CD4-positive, alpha-beta memory T cell (primary cell): ENCODE data around the gene JPT1. TPM values are rescaled to one million over a fixed set of nuclear protein-coding genes. Genes with fewer than 3 reads are reported as not detected.
A peak's percentile ranks its signal among the peaks of the same experiment; 100 is the strongest.

Experiments
- CTCF ChIA-PET: fragments of 350-600 bp; sonication (Branson Sonifier 250); formaldehyde crosslinking; loops from one replicate; lab custom pipeline; 2021; ENCODE audit warnings: inconsistent platforms; ENCODE audit not compliant: partially characterized antibody; lab: Charles Lee
- POLR2A ChIA-PET: fragments of 350-600 bp; sonication (Branson Sonifier 250); formaldehyde crosslinking; loops from one replicate; lab custom pipeline; 2021; ENCODE audit not compliant: partially characterized antibody; lab: Charles Lee
- DNase-seq, 5 donors: peaks; one replicate each; pipeline versions ENCODE4 v3.0.0 to v3.0.0-alpha.2; 2020 to 2022; ENCODE audit warnings: mixed read lengths in 1 of 5
- H3K27ac ChIP-seq: one replicate; pipeline ENCODE4 v1.7.0; 2013; ENCODE audit warnings: low read depth, low read length
- H3K27me3 ChIP-seq: 2 replicates; pipeline ENCODE4 v1.7.0; 2013; ENCODE audit warnings: mild to moderate bottlenecking, low read length, moderate library complexity; ENCODE audit not compliant: insufficient read depth
- H3K36me3 ChIP-seq: 2 replicates; pipeline ENCODE4 v1.7.0; 2013; ENCODE audit warnings: mild to moderate bottlenecking, low read length, moderate library complexity; ENCODE audit not compliant: insufficient read depth
- H3K4me1 ChIP-seq: 2 replicates; pipeline ENCODE4 v1.7.0; 2013; ENCODE audit warnings: mild to moderate bottlenecking, low read length, moderate library complexity; ENCODE audit not compliant: insufficient read depth
- H3K4me3 ChIP-seq, 2 donors: one replicate each; pipeline ENCODE4 v1.7.0; 2013; ENCODE audit warnings: low read length in 2 of 2, mild to moderate bottlenecking in 1 of 2
- H3K9me3 ChIP-seq, 2 donors: one replicate each; pipeline ENCODE4 v1.7.0; 2013; ENCODE audit warnings: low read length in 2 of 2, control low read depth in 1 of 2; ENCODE audit not compliant: control insufficient read depth in 1 of 2
- H3K27ac Mint-ChIP-seq, 7 donors: one replicate each; pipeline ENCODE4 v1.8.0; 2020 to 2021; ENCODE audit warnings: mixed read lengths in 7 of 7, mild to moderate bottlenecking in 6 of 7, inconsistent platforms in 3 of 7, moderate library complexity in 3 of 7
- H3K27me3 Mint-ChIP-seq, 2 donors: one replicate each; pipeline ENCODE4 v1.8.0; 2020 to 2021; ENCODE audit warnings: mixed read lengths in 2 of 2
- H3K36me3 Mint-ChIP-seq, 2 donors: one replicate each; pipeline ENCODE4 v1.8.0; 2020 to 2021; ENCODE audit warnings: mixed read lengths in 2 of 2, inconsistent platforms in 1 of 2, mild to moderate bottlenecking in 1 of 2
- H3K4me1 Mint-ChIP-seq, 4 donors: one replicate each; pipeline ENCODE4 v1.8.0; 2020 to 2021; ENCODE audit warnings: mixed read lengths in 4 of 4, mild to moderate bottlenecking in 1 of 4
- H3K4me3 Mint-ChIP-seq, 8 donors: one replicate each; pipeline ENCODE4 v1.8.0; 2020 to 2021; ENCODE audit warnings: mixed read lengths in 8 of 8, mild to moderate bottlenecking in 7 of 8, moderate library complexity in 6 of 8, inconsistent platforms in 3 of 8
- H3K9me3 Mint-ChIP-seq, 8 donors: one replicate each; pipeline ENCODE4 v1.8.0; 2020 to 2021; ENCODE audit warnings: mixed read lengths in 8 of 8, mild to moderate bottlenecking in 5 of 8, inconsistent platforms in 3 of 8, moderate library complexity in 1 of 8
- intact Hi-C: fragments of 100-400 bp; cut with micrococcal nuclease; formaldehyde crosslinking; loops from one replicate; pipeline ENCODE4 v1.15.1; 2023
- polyA plus RNA-seq, 2 donors: library from polyadenylated mRNA; unstranded; fragments of 300-500 nt; fragmentation: Illumina TruSeq; gene quantifications; one replicate each; pipeline ENCODE4 v1.2.3, GENCODE V29; 2021
- total RNA-seq, 2 experiments: library from RNA; stranded (reverse); gene quantifications; one replicate each; pipeline ENCODE4 v1.2.3, GENCODE V29; 2021

JPT1 gene
- total and polyA plus RNA-seq, 4 experiments from 2014 or later: 37.8 to 130 (median 72.2) TPM

DNA sequence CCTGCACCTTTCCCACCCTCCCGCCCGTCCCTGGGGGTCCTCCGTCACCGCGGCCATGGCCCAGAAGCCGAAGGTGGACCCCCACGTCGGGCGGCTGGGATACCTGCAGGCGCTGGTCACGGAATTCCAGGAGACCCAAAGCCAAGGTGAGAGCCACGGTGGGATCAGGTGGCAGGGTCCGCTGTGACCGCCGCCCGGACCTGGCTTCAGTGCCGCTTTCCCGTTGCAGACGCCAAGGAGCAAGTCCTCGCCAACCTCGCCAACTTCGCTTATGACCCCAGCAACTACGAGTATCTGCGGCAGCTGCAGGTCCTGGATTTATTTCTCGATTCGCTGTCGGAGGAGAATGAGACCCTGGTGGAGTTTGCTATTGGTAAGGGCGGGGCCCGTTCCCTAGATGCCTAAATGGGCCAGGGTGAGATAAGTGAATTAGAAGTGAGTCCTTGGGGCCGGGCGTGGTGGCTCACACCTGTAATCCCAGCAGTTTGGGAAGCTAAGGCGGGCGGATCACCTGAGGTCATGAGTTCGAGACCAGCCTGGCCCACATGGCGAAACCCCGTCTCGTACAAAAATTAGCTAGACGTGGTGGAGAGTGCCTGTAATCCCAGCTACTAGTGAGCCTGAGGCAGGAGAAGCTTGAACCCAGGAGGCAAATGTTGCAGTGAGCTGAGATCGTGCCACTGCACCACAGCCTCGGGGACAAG, 43.9 kb downstream of the JPT1 start:
- intact Hi-C loops: loop anchor here (5.0 kb wide), 1 partner anchor 42 kb away; the partner anchor contains the start of gene JPT1
- POLR2A ChIA-PET: interaction anchor here (0.6 to 9.9 kb wide), 30 partner anchors 9 to 284 kb away, joined by 3 to 97 read pairs (median 4); partner anchors contain the start of genes ATP5PD, GGA3, HID1 and KCTD2
- Mint-ChIP-seq H3K27ac (peak overlapping the region; percentile 76 to 96 (median 92)), H3K4me3 (peak overlapping the region; percentile 88 to 93 (median 91)), H3K36me3 (peaks cover 11 to 12% of the 10 kb centered on the region in 2 donors), H3K9me3 (no peaks in the 10 kb centered on the region), H3K4me1 (peaks cover 26 to 48% (median 36%) of the 10 kb centered on the region in 4 donors), H3K27me3 (no peaks in the 10 kb centered on the region)
- Histone ChIP-seq H3K4me1 (peaks cover 45% of the 10 kb centered on the region), H3K4me3 (peak overlapping the region; percentile 47 to 84), H3K27ac (peak overlapping the region; percentile 60), H3K9me3 (no peaks in the 10 kb centered on the region), H3K27me3 (no peaks in the 10 kb centered on the region), H3K36me3 (no peaks in the 10 kb centered on the region)
- CTCF ChIA-PET: interaction anchor here (0.6 to 9.9 kb wide), 14 partner anchors 11 to 148 kb away, joined by 3 to 325 read pairs (median 5); partner anchors contain the start of genes MRPL58, NT5C and NUP85
- peak in 2 of 5 donors; percentile 11 to 23 for DNase-seq

DNA sequence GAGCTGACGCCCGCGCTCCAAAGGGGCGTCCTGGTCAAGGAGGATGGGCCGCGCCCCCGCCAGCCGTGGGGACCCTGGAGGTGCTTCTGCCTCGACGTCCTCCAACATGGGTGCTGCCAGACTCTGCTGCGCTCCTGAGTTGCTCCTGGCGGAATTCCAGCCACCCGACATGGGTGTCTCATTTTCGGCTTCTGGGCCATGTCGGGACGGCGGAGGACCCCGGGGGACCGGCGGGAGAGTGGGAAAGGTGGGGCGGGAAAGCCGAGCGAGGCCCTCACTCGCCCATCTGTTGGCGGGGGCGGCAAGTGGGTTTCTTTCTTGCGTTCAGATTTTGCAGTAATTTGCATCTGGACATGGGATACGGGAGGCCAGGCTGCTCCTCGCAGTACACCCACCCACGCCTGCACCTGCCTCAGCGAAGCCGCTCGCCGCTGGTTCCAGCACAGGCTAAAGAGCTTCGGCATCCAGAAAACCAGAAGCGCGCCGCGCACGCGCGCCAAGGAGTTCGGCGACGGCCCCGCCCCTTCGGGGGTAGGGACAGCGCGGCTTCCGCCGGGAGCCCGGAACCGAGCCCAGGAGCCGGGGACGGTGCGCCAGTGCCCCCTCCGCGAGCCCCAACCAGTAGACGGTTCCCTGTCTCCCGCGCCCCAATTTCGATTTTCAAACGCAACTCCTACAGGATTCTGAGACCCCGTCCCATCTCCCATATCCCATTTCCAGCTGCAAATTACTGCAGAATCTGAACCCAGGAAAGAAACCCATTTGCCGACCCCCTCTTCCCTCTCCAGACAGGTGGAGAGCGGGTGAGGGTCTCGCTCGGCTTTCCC, 44.7 kb downstream of the JPT1 start, which contains the start of gene ARMC7:
ARMC7 (plus strand) TSS at position 563 of the 827 bp plus-strand sequence. CDS start 320 bp downstream, outside the sequence.
- peak within 1 kb of the TSS; percentile 60 for H3K27ac ChIP-seq
- POLR2A ChIA-PET: interaction anchor here (0.6 to 9.9 kb wide), 28 partner anchors 8 to 180 kb away, joined by 3 to 97 read pairs (median 4); partner anchors contain the start of genes ATP5PD, GGA3, HID1 and JPT1
- Mint-ChIP-seq H3K4me1 (peaks cover 22 to 42% (median 31%) of the 10 kb centered on the region in 4 donors), H3K36me3 (peaks cover 11 to 12% of the 10 kb centered on the region in 2 donors), H3K27me3 (no peaks in the 10 kb centered on the region), H3K27ac (peak within 1 kb of the TSS; percentile 76 to 96 (median 92)), H3K4me3 (peak within 1 kb of the TSS; percentile 88 to 93 (median 91)), H3K9me3 (no peaks in the 10 kb centered on the region)
- peak; percentile 85 to 89 (median 88) for DNase-seq
- intact Hi-C loops: loop anchor here (1.0 to 5.0 kb wide), 6 partner anchors 22 to 148 kb away; partner anchors contain the start of genes JPT1, KCTD2, MRPL58 and NT5C
- no peaks in the 10 kb centered on the region for H3K36me3 ChIP-seq
- H3K4me1 ChIP-seq: peaks cover 41% of the 10 kb centered on the region
- CTCF ChIA-PET: interaction anchor here (1.2 to 9.9 kb wide), 6 partner anchors 11 to 147 kb away, joined by 4 to 325 read pairs (median 108); partner anchors contain the start of genes NT5C and NUP85
- peak within 1 kb of the TSS; percentile 69 to 84 for H3K4me3 ChIP-seq
- no peaks in the 10 kb centered on the region for H3K27me3 ChIP-seq
- no peaks in the 10 kb centered on the region for H3K9me3 ChIP-seq

DNA sequence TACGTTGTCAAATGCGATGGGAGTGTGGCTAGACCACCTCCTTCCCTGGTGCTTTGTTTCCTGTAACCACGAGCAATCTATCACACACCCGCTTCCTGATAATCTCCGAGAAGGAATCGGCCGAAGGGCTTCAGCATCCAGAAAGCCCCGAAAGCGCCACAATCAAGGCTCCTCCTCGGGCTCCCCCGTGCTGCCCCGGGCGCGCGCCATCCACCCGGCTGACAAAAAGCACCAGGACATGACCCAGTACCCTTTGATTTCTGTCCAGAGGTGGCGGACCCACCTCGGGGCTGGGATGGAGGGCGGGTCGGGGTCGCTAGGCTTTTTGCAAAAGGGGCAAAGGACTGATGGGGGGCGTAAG, 45.3 kb downstream of the JPT1 start:
- POLR2A ChIA-PET: interaction anchor here (0.7 to 9.9 kb wide), 24 partner anchors 8 to 180 kb away, joined by 3 to 97 read pairs (median 5); partner anchors contain the start of genes ATP5PD, GGA3, HID1 and JPT1
- H3K27me3 Mint-ChIP-seq: no peaks in the 10 kb centered on the region
- CTCF ChIA-PET: interaction anchor here (1.2 to 9.9 kb wide), 4 partner anchors 17 to 95 kb away, joined by 4 to 325 read pairs (median 218); partner anchors contain the start of genes NT5C and NUP85
- H3K4me1 Mint-ChIP-seq: peaks cover 18 to 36% (median 27%) of the 10 kb centered on the region in 4 donors
- H3K9me3 ChIP-seq: no peaks in the 10 kb centered on the region
- DNase-seq: peak in 1 of 5 donors; percentile 50
- H3K4me3 ChIP-seq: peak overlapping the region; percentile 69 to 84
- intact Hi-C loops: loop anchor here (1.0 to 2.0 kb wide), 5 partner anchors 22 to 148 kb away; partner anchors contain the start of genes KCTD2, MRPL58, NT5C and SLC16A5
- H3K27ac ChIP-seq: peak overlapping the region; percentile 60
- peaks cover 6 to 9% of the 10 kb centered on the region in 2 donors for H3K36me3 Mint-ChIP-seq
- H3K27me3 ChIP-seq: no peaks in the 10 kb centered on the region
- H3K27ac Mint-ChIP-seq: peak overlapping the region; percentile 5 to 91 (median 74)
- H3K9me3 Mint-ChIP-seq: no peaks in the 10 kb centered on the region
- H3K36me3 ChIP-seq: no peaks in the 10 kb centered on the region
- peaks cover 36% of the 10 kb centered on the region for H3K4me1 ChIP-seq
- H3K4me3 Mint-ChIP-seq: peak overlapping the region; percentile 88 to 92 (median 89)

DNA sequence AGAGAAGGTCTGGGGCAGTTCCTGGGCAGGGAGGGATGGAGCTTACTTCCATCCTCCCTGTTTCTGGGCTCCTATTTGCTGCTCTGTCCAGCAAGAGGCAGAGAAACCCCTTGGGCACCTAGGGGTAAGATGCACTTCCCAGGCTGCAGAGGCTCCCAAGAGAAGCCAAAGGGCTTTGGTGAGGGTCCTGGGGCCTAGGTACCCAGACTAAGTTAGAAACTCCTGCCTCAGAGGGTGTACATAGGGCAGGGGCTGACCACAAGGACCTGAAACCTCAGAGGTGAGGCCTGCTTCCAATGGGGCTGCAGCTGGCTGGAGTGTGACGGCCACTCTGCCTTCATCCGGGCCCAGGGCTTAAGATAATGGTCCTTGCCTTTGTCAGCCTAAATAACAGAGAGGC, 46.1 kb downstream of the JPT1 start:
- Histone ChIP-seq H3K9me3 (no peaks in the 10 kb centered on the region), H3K27me3 (no peaks in the 10 kb centered on the region), H3K36me3 (no peaks in the 10 kb centered on the region), H3K4me3 (no peak overlapping the region), H3K4me1 (peaks cover 31% of the 10 kb centered on the region), H3K27ac (no peak overlapping the region)
- ChIA-PET CTCF (interaction anchor here (0.7 kb wide), 1 partner anchor 147 kb away, joined by 3 read pairs; no protein-coding TSS in a partner anchor), POLR2A (interaction anchor here (1.3 kb wide), 1 partner anchor 39 kb away, joined by 3 read pairs; no protein-coding TSS in a partner anchor)
- Mint-ChIP-seq H3K4me1 (peaks cover 16 to 30% (median 23%) of the 10 kb centered on the region in 4 donors), H3K9me3 (no peaks in the 10 kb centered on the region), H3K27ac (peak overlapping the region in 1 of 7 donors; percentile 76), H3K36me3 (peaks cover 5 to 7% of the 10 kb centered on the region in 2 donors), H3K27me3 (no peaks in the 10 kb centered on the region), H3K4me3 (peak overlapping the region; percentile 88 to 92 (median 89))
- no peak for DNase-seq
- intact Hi-C loops: loop anchor here (2.0 kb wide), 1 partner anchor 21 kb away; the partner anchor contains the start of gene SLC16A5

DNA sequence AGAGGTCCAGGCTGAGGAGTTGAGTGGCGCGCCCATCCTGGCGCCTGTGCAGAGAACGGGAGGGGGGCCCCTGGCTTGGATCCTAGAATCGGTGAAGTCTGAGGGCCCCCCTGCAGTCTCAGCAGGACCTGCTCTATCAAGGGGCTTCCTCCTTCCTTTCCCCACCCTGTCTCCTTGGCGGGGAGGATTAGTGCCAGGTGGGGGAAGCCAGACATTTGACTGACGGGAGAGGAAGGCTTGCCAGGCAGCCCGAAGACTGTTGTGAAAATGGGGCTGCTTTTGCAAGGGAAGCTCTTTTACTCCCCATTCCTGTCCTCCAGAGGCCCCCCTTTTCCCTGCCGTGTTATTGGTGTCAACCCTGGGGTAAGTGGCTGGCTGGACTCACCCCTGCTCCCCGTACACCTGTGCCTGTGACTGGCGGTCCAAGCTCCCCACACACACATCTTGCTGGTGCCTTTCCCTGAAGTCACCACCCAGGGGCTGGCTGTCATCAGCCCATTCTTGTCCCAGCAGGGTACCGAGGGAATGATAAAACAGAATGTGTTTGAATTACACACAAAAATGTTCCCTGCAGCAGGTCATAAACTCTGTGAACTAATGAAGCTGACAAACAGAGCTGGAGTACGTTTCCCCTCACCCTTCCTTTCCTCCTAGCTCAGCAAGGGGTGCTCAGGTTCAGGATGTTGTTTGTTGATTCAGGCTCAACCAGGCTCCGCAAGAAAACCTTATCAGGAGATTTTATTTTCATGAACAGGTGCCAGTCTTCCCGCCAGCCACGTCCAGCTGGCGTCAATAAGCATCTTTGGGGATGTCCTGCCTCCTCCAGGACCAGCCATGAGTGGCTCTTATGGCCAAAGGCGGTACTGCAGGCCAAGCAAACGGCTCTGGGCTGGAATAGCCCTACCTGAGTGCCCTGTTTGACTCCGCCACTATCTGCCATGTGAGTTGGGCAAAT, 48.9 kb downstream of the JPT1 start:
- ChIA-PET CTCF (interaction anchor here (0.5 to 3.7 kb wide), 10 partner anchors 9 to 144 kb away, joined by 3 to 26 read pairs (median 4); no protein-coding TSS in a partner anchor), POLR2A (interaction anchor here (1.4 to 1.7 kb wide), 2 partner anchors 17 to 165 kb away, joined by 3 to 5 read pairs; partner anchors contain the start of genes MIF4GD and SLC16A5)
- no peaks in the 10 kb centered on the region for H3K9me3 Mint-ChIP-seq
- DNase-seq: no peak
- peaks cover 11% of the 10 kb centered on the region for H3K4me1 ChIP-seq
- no peaks in the 10 kb centered on the region for H3K27me3 Mint-ChIP-seq
- H3K4me1 Mint-ChIP-seq: peaks cover 5 to 12% (median 9%) of the 10 kb centered on the region in 4 donors
- peak overlapping the region in 2 of 7 donors; percentile 42 to 77 for H3K27ac Mint-ChIP-seq
- H3K27ac ChIP-seq: no peak overlapping the region
- H3K27me3 ChIP-seq: no peaks in the 10 kb centered on the region
- no peak overlapping the region for H3K4me3 Mint-ChIP-seq
- no peak overlapping the region for H3K4me3 ChIP-seq
- peaks cover 0 to 1% of the 10 kb centered on the region in 2 donors for H3K36me3 Mint-ChIP-seq
- H3K9me3 ChIP-seq: no peaks in the 10 kb centered on the region
- no peaks in the 10 kb centered on the region for H3K36me3 ChIP-seq
- intact Hi-C loops: no loop called here
